Fibroblast of pulmonary artery (primary cell): ENCODE measurements around the gene RNF220.
"Not testable (repeated sequence)": the region's sequence is repeated elsewhere in the genome, so short reads cannot be mapped to it uniquely, and the experiment has no call there.

Experiments
- DNase-seq: peaks from one replicate; pipeline ENCODE4 v3.0.0-alpha.2; 2010; ENCODE audit warnings: low read depth
- H3K4me3 ChIP-seq: replicated peaks from 2 replicates; pipeline ENCODE4 v1.5.1; 2011; ENCODE audit warnings: low read depth, mild to moderate bottlenecking, control low read depth, low read length, moderate library complexity
- TF ChIP-seq, protein P1 (sequence below): IDR thresholded peaks from 2 replicates; pipeline ENCODE4 v1.5.1; 2011; ENCODE audit warnings: mild to moderate bottlenecking, control low read depth, low read length, inconsistent platforms; ENCODE audit errors: missing control alignments

Gene RNF220

DNA sequence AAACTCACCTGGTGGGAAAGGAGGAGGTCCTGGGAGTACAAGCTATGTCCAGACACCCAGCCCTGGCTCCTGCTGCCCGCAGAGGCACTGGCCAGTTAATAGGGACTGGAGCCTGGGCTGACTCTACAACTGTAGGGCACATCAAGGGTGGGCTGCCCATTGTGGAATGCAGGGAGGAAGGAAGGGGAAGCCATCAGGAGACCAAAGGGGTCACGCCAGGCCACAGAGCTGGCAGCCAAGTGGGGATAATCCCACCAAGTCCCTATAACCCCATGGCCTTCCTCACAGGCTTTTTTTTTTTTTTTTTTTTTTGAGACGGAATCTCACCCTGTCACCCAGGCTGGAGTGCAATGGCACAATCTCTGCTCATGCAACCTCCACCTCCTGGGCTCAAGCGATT is 254.5 kb downstream of the RNF220 start:
- TF ChIP-seq, protein P1, sequence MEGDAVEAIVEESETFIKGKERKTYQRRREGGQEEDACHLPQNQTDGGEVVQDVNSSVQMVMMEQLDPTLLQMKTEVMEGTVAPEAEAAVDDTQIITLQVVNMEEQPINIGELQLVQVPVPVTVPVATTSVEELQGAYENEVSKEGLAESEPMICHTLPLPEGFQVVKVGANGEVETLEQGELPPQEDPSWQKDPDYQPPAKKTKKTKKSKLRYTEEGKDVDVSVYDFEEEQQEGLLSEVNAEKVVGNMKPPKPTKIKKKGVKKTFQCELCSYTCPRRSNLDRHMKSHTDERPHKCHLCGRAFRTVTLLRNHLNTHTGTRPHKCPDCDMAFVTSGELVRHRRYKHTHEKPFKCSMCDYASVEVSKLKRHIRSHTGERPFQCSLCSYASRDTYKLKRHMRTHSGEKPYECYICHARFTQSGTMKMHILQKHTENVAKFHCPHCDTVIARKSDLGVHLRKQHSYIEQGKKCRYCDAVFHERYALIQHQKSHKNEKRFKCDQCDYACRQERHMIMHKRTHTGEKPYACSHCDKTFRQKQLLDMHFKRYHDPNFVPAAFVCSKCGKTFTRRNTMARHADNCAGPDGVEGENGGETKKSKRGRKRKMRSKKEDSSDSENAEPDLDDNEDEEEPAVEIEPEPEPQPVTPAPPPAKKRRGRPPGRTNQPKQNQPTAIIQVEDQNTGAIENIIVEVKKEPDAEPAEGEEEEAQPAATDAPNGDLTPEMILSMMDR: no peak
- DNase-seq: no peak
- H3K4me3 ChIP-seq: no peak overlapping the region

GRCh38 chr1:44660176-44660575 is 255.1 kb downstream of the RNF220 start:
- TF ChIP-seq, protein P1: no peak
- DNase-seq: peak; percentile 26
- no peak overlapping the region for H3K4me3 ChIP-seq

DNA sequence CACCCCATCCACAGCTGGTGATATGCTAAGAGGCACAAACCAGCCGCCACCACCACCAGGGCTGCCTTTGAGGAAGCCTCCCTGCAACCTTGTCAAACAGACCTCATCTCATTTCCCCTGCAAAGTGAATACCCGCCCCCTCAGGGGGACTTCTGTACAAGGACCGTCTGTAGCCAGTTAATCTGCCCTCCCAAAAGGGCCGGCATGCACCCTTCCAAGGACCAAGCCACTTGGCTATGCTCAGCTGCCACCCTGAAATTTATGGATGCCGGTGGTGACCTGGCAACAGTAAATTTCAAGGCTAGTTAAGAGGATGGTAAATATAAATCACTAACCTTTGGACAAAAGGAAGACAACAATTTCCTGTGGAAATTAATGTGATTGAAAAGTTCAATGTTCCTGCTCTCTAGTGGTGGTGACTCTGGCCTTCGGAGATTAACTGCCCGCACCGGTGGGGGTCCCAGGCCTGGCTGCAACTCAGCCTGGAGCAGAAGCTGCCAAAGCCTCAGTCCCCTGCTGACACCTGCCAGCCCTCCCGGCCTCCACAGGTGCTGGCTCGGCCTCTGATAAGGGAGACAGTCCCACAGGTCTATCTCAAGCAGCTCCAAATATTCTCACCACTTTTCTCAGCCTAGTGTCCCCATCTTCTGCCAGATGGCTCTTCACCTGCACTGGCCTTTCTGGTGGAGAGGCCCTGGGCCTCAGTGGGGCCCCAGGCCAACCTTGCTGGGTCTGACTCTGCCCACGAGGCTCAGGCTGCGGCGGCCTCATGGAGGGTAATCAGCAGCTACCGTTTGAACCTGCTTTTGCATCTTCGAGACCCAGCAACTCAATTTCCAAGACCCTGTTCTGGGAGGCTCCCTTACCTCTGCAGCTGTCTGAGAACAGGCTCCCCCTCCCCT is 257.0 kb downstream of the RNF220 start:
- TF ChIP-seq, protein P1: no peak
- H3K4me3 ChIP-seq: no peak overlapping the region
- DNase-seq: no peak

- TF ChIP-seq, protein P1: no peak
- H3K4me3 ChIP-seq: no peak overlapping the region
- DNase-seq: no peak
Measured at GRCh38 chr1:44662683-44663030, 257.6 kb downstream of the RNF220 start.

- no peak overlapping the region for H3K4me3 ChIP-seq
- no peak for DNase-seq
- TF ChIP-seq, protein P1: no peak
Measured at GRCh38 chr1:44663417-44663816, 258.4 kb downstream of the RNF220 start.

GRCh38 chr1:44664730-44665370 is 259.8 kb downstream of the RNF220 start:
- DNase-seq: no peak
- no peak overlapping the region for H3K4me3 ChIP-seq
- TF ChIP-seq, protein P1: no peak

DNA sequence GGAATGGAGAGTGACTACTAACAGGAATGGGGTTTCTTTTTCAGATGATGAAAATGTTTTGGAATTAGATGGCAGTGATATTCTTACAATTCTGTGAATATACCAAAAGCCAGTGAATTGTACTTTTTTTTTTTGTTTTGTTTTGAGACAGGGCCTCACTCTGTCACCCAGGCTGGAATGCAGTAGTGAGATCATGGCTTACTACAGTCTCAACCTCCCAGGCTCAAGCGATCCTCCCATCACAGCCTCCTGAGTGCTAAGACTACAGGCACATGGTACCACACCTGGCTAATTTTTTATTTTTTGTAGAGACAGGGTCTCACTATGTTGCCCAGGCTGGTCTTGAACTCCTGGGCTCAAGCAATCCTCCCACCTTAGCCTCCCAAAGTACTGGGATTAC is 261.7 kb downstream of the RNF220 start:
- not testable (repeated sequence) for DNase-seq, H3K4me3 ChIP-seq
